IMR-90 (cell line): ENCODE results near the gene AGPS. TPM values are rescaled to one million over a fixed set of nuclear protein-coding genes. Genes with fewer than 3 reads are reported as not detected.

Source experiments
- ATAC-seq: fragments of 200-7000 bp; cut with Tn5 transposase; 2 replicates; pipeline ENCODE4 v1.9.1; 2020; ENCODE audit warnings: low read depth, mild to moderate bottlenecking, moderate library complexity
- BruUV-seq: library from RNA; stranded (reverse); fragments of 400-500 nt; replicated peaks from 2 replicates; lab custom pipeline; 2021; lab: Mats Ljungman, UMichigan
- CTCF ChIA-PET: fragments of 300-600 bp; formaldehyde crosslinking; extraction: SDS; loops from one replicate; lab custom pipeline; 2021; ENCODE audit warnings: antibody characterized with exemption; lab: Yijun Ruan, JAX
- POLR2A ChIA-PET: fragments of 300-600 bp; sonication (Branson Sonifier 250); formaldehyde crosslinking; loops from one replicate; lab custom pipeline; 2022; ENCODE audit warnings: antibody characterized with exemption; ENCODE audit not compliant: unreplicated experiment; lab: Charles Lee
- DNase-seq: peaks from one replicate; pipeline ENCODE4 v3.0.0; 2013
- H2AFZ ChIP-seq: replicated peaks from 2 replicates; pipeline ENCODE3; 2013; ENCODE audit warnings: low read length, mild to moderate bottlenecking; ENCODE audit not compliant: poor library complexity
- H2AK5ac ChIP-seq: 2 replicates; pipeline ENCODE4 v1.6.1; 2013; ENCODE audit warnings: low read depth, low read length, inconsistent platforms
- H2AK9ac ChIP-seq: replicated peaks from 2 replicates; pipeline ENCODE3; 2013; ENCODE audit warnings: mild to moderate bottlenecking, low read depth, low read length, moderate library complexity; ENCODE audit not compliant: poor library complexity
- H2BK120ac ChIP-seq: 2 replicates; pipeline ENCODE4 v1.6.1; 2013; ENCODE audit warnings: low read depth, low read length, inconsistent platforms
- H2BK15ac ChIP-seq: 3 replicates; pipeline ENCODE4 v1.6.1; 2013; ENCODE audit warnings: low read depth, low read length, inconsistent platforms
- H2BK20ac ChIP-seq: 2 replicates; pipeline ENCODE4 v1.6.1; 2013; ENCODE audit warnings: low read depth, mild to moderate bottlenecking, inconsistent platforms, low read length, moderate library complexity
- H2BK5ac ChIP-seq: 2 replicates; pipeline ENCODE4 v1.6.1; 2013; ENCODE audit warnings: mild to moderate bottlenecking, low read depth, low read length, inconsistent platforms; ENCODE audit not compliant: poor library complexity, severe bottlenecking
- H3K14ac ChIP-seq: replicated peaks from 2 replicates; pipeline ENCODE4 v1.6.1; 2013; ENCODE audit warnings: low read depth, low read length, inconsistent platforms
- H3K18ac ChIP-seq: 2 replicates; pipeline ENCODE4 v1.6.1; 2013; ENCODE audit warnings: low read depth, low read length, control low read depth
- H3K23ac ChIP-seq: 2 replicates; pipeline ENCODE4 v1.6.1; 2013; ENCODE audit warnings: low read depth, low read length, inconsistent platforms
- H3K27ac ChIP-seq: 2 replicates; pipeline ENCODE4 v1.5.1; 2013; ENCODE audit warnings: mild to moderate bottlenecking, control low read depth, low read length; ENCODE audit not compliant: insufficient read depth
- H3K27me3 ChIP-seq: 2 replicates; pipeline ENCODE4 v1.6.1; 2013; ENCODE audit warnings: low read length; ENCODE audit not compliant: control insufficient read depth, insufficient read depth
- H3K36me3 ChIP-seq: 2 replicates; pipeline ENCODE4 v1.6.1; 2013; ENCODE audit warnings: low read length, mixed read lengths; ENCODE audit not compliant: control insufficient read depth, insufficient read depth
- H3K4ac ChIP-seq: 2 replicates; pipeline ENCODE4 v1.6.1; 2013; ENCODE audit warnings: low read depth, low read length, inconsistent platforms
- H3K4me1 ChIP-seq: 2 replicates; pipeline ENCODE4 v1.6.1; 2013; ENCODE audit warnings: low read length, mixed read lengths; ENCODE audit not compliant: control insufficient read depth, insufficient read depth
- H3K4me2 ChIP-seq: 2 replicates; pipeline ENCODE4 v1.6.1; 2013; ENCODE audit warnings: low read depth, mild to moderate bottlenecking, control low read depth, low read length, moderate library complexity
- H3K4me3 ChIP-seq: 2 replicates; pipeline ENCODE4 v1.5.1; 2013; ENCODE audit warnings: low read depth, mild to moderate bottlenecking, control low read depth, low read length, moderate library complexity; ENCODE audit not compliant: insufficient read depth
- H3K56ac ChIP-seq: 2 replicates; pipeline ENCODE4 v1.6.1; 2013; ENCODE audit warnings: low read length, inconsistent platforms; ENCODE audit not compliant: insufficient read depth; ENCODE audit errors: extremely low read depth
- H3K79me1 ChIP-seq, 2 experiments: 2 replicates each; pipeline ENCODE4 v1.6.1; 2013; ENCODE audit warnings: low read length in 2 of 2, inconsistent platforms in 1 of 2, low read depth in 1 of 2
- H3K9ac ChIP-seq: 2 replicates; pipeline ENCODE4 v1.6.1; 2013; ENCODE audit warnings: low read depth, low read length, control low read depth
- H3K9me1 ChIP-seq: 2 replicates; pipeline ENCODE4 v1.6.1; 2013; ENCODE audit warnings: low read length, inconsistent platforms; ENCODE audit not compliant: insufficient read depth
- H3K9me3 ChIP-seq: 2 replicates; pipeline ENCODE4 v1.6.1; 2013; ENCODE audit warnings: low read length; ENCODE audit not compliant: control insufficient read depth, insufficient read depth
- H4K20me1 ChIP-seq: 2 replicates; pipeline ENCODE4 v1.6.1; 2013; ENCODE audit warnings: low read length, inconsistent platforms; ENCODE audit not compliant: insufficient read depth
- H4K5ac ChIP-seq: 2 replicates; pipeline ENCODE4 v1.6.1; 2013; ENCODE audit warnings: mild to moderate bottlenecking, low read depth, low read length, control low read depth
- H4K8ac ChIP-seq, 2 experiments: 2 replicates each; pipeline ENCODE4 v1.6.1; 2013; ENCODE audit warnings: low read depth in 2 of 2, low read length in 2 of 2, control low read depth in 1 of 2, inconsistent platforms in 1 of 2
- H4K91ac ChIP-seq: 2 replicates; pipeline ENCODE4 v1.6.1; 2013; ENCODE audit warnings: low read depth, low read length, inconsistent platforms; ENCODE audit not compliant: insufficient read depth
- BHLHE40 ChIP-seq: fragments of 150-350 bp; IDR thresholded peaks from 2 replicates; pipeline ENCODE4 v1.6.1; 2016; ENCODE audit warnings: mild to moderate bottlenecking, low read depth, low read length
- CEBPB ChIP-seq: IDR thresholded peaks from 2 replicates; pipeline ENCODE4 v1.6.1; 2012; ENCODE audit warnings: low read depth, low read length, improper control_type of control experiment
- CHD1 ChIP-seq: IDR thresholded peaks from 2 replicates; pipeline ENCODE4 v1.6.1; 2012; ENCODE audit warnings: low read depth, low read length, improper control_type of control experiment
- CTCF ChIP-seq: conservative IDR thresholded peaks from 2 replicates; pipeline ENCODE4 v1.5.1; 2012; ENCODE audit warnings: mild to moderate bottlenecking, low read depth, low read length, improper control_type of control experiment
- FOS ChIP-seq: fragments of 150-350 bp; IDR thresholded peaks from 2 replicates; pipeline ENCODE4 v1.6.1; 2016; ENCODE audit warnings: low read depth, low read length
- MAFK ChIP-seq: IDR thresholded peaks from 2 replicates; pipeline ENCODE4 v1.6.1; 2012; ENCODE audit warnings: low read depth, low read length, improper control_type of control experiment
- NFE2L2 ChIP-seq: fragments of 150-350 bp; IDR thresholded peaks from 2 replicates; pipeline ENCODE4 v1.6.1; 2016; ENCODE audit warnings: low read depth, mild to moderate bottlenecking, low read length
- POLR2A ChIP-seq: IDR thresholded peaks from 2 replicates; pipeline ENCODE4 v1.6.1; 2012; ENCODE audit warnings: mild to moderate bottlenecking, low read depth, low read length
- RAD21 ChIP-seq: IDR thresholded peaks from 2 replicates; pipeline ENCODE4 v1.6.1; 2012; ENCODE audit warnings: low read length, improper control_type of control experiment
- RCOR1 ChIP-seq: IDR thresholded peaks from 2 replicates; pipeline ENCODE4 v1.6.1; 2012; ENCODE audit warnings: mild to moderate bottlenecking, low read length, improper control_type of control experiment; ENCODE audit not compliant: insufficient replicate concordance
- RFX5 ChIP-seq: IDR thresholded peaks from 2 replicates; pipeline ENCODE4 v1.8.0; 2012; ENCODE audit warnings: low read depth, mild to moderate bottlenecking, low read length, moderate library complexity
- WGBS, 2 experiments: methylation state at CpG; one replicate each; pipeline versions ENCODE4 v1.1.5 to v1.1.7; 2013; ENCODE audit warnings: missing lambda C conversion rate in 2 of 2; ENCODE audit not compliant: insufficient read length in 1 of 2; ENCODE audit errors: extremely low coverage in 2 of 2; 5-methylcytosine and 5-hydroxymethylcytosine counted together
- dilution Hi-C: fragments of 300-500 bp; cut with HindIII; formaldehyde crosslinking; loops from one replicate; pipeline ENCODE4 v1.14.3; 2018; ENCODE audit warnings: low sequenced_read_pairs; ENCODE audit not compliant: unreplicated experiment
- in situ Hi-C: fragments of 300-500 bp; cut with MboI; formaldehyde crosslinking; loops from 3 replicates; pipeline ENCODE4 v1.14.3; 2019; ENCODE audit warnings: low sequenced_read_pairs, inconsistent platforms, mixed read lengths
- intact Hi-C: fragments of 100-400 bp; cut with micrococcal nuclease; formaldehyde crosslinking; loops from 2 replicates; pipeline ENCODE4 v1.10.0; 2022
- polyA plus RNA-seq, 3 experiments: library from polyadenylated mRNA; depleted of rRNA; stranded (reverse); fragments of >200 nt; gene quantifications; 2 replicates each; pipeline ENCODE4 v1.2.3, GENCODE V29; 2012; ENCODE audit warnings: low replicate concordance in 1 of 3
- total RNA-seq: library from RNA; depleted of rRNA; stranded (reverse); fragments of >200 nt; gene quantifications from 2 replicates; pipeline ENCODE4 v1.2.3, GENCODE V29; 2012
- TF ChIP-seq, protein P1 (sequence below): fragments of 150-350 bp; IDR thresholded peaks from 2 replicates; pipeline ENCODE4 v1.6.1; 2017; ENCODE audit warnings: mild to moderate bottlenecking, antibody characterized with exemption, low read length, low read depth

AGPS gene
- total and polyA plus RNA-seq, 2 of the 4 experiments (the other 2 are of a cell fraction) = 6.6 to 18.6 TPM

GRCh38 chr2:177537213-177537612 is 144.6 kb downstream of the AGPS start:
- intact Hi-C loops (no loop called here), in situ Hi-C loops (no loop called here), dilution Hi-C loops (no loop called here)
- no peak overlapping the region for H2BK15ac ChIP-seq
- no peak overlapping the region for H2BK20ac ChIP-seq
- ATAC-seq (no peak), DNase-seq (no peak)
- H4K8ac ChIP-seq = no peak overlapping the region
- H3K27ac ChIP-seq = no peak overlapping the region
- no peaks in the 10 kb centered on the region for H3K9me3 ChIP-seq
- no peak overlapping the region for H2AK9ac ChIP-seq
- H2BK5ac ChIP-seq = no peak overlapping the region
- no peak overlapping the region for H3K9ac ChIP-seq
- no peak overlapping the region for H3K4me3 ChIP-seq
- no peaks in the 10 kb centered on the region for H3K27me3 ChIP-seq
- TF ChIP-seq RCOR1 = no peak
- no peak for TF ChIP-seq FOS
- no peak for TF ChIP-seq RFX5
- no peak for TF ChIP-seq NFE2L2
- TF ChIP-seq BHLHE40 = no peak
- TF ChIP-seq POLR2A = no peak
- no peak for TF ChIP-seq CTCF
- TF ChIP-seq CEBPB = no peak
- no peak for TF ChIP-seq RAD21
- TF ChIP-seq MAFK = no peak
- TF ChIP-seq, protein P1, sequence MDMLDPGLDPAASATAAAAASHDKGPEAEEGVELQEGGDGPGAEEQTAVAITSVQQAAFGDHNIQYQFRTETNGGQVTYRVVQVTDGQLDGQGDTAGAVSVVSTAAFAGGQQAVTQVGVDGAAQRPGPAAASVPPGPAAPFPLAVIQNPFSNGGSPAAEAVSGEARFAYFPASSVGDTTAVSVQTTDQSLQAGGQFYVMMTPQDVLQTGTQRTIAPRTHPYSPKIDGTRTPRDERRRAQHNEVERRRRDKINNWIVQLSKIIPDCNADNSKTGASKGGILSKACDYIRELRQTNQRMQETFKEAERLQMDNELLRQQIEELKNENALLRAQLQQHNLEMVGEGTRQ = no peak
- TF ChIP-seq CHD1 = no peak
- H4K91ac ChIP-seq = no peak overlapping the region
- no peak overlapping the region for H3K23ac ChIP-seq
- no peaks in the 10 kb centered on the region for H3K9me1 ChIP-seq
- no peak overlapping the region for H3K4ac ChIP-seq
- no peak overlapping the region for H3K4me2 ChIP-seq
- H2AK5ac ChIP-seq = no peak overlapping the region
- no peaks in the 10 kb centered on the region for H3K4me1 ChIP-seq
- no peaks in the 10 kb centered on the region for H4K20me1 ChIP-seq
- H3K36me3 ChIP-seq = peaks cover 2% of the 10 kb centered on the region; the same call in 1 of the 2 replicates
- H3K79me1 ChIP-seq = no peaks in the 10 kb centered on the region; a peak in 1 of 4 replicates
- no peak overlapping the region for H3K14ac ChIP-seq
- no TSS peak for BruUV-seq
- H3K18ac ChIP-seq = no peak overlapping the region
- no peak overlapping the region for H2BK120ac ChIP-seq
- H2AFZ ChIP-seq = no peak overlapping the region
- no peak overlapping the region for H3K56ac ChIP-seq
- H4K5ac ChIP-seq = no peak overlapping the region
- CTCF ChIA-PET = no interaction called here
- 100% methylated on average over 1 of the region's 1 CpG; no CpG with 5 or more reads in 1 of the 2 experiments for WGBS, 2 experiments
- POLR2A ChIA-PET = no interaction called here
